ENCODE data around the gene SECISBP2. TPM values are rescaled to one million over a fixed set of nuclear protein-coding genes. Genes with fewer than 3 reads are reported as not detected.
"Not testable (repeated sequence)": the region's sequence is repeated elsewhere in the genome, so short reads cannot be mapped to it uniquely, and the experiment has no call there.

SECISBP2 gene
- total RNA-seq, 1 experiment from 2014 or later, result 23.6 TPM

- no peak for DNase-seq (ENCODE audit: low read depth)
Observed at GRCh38 chr9:89309608-89310474, 8.5 kb upstream of the SECISBP2 start.

DNA sequence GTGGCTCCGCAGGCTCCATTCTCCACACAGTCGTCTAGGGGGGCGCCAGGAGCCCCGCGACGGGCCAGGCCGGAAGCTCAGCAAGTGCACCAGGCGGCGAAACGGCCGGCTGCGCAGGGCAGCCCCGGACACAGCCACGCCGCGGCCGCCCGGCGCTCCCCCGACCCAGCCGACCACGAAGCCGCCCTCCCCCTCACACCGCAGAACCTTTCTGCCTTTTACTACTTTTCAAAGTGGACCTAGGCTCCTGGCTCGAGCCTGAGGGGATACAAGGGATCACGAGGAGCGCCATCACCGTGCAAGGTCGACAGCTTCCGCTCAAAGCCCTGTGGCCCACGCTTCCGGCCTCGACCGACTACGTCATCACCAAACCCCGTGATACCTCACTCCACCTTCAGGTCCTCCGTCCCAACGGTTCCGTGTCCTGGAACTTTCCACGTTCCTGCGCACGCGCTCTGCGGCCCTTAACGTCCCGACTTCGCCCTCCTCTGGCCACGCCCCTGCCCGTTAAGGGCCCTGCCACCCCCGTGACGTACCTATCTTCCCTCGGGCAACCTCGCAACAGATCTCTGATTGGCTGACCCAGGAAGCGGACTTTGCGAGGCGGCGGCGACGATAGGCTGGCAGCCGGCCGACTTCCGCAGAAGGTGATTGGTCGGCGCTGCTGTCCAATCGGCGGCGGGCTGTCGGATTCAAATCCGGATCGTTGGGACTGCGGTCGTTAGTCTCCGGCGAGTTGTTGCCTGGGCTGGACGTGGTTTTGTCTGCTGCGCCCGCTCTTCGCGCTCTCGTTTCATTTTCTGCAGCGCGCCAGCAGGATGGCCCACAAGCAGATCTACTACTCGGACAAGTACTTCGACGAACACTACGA, 7.6 kb upstream of the SECISBP2 start, which contains the start of gene CKS2:
Gene CKS2, plus strand, starts transcription at position 721 of the 871 bp plus-strand sequence. Its CDS starts 98 bp downstream, at position 819.
- DNase-seq (ENCODE audit: low read depth), result peak; percentile 100

DNA sequence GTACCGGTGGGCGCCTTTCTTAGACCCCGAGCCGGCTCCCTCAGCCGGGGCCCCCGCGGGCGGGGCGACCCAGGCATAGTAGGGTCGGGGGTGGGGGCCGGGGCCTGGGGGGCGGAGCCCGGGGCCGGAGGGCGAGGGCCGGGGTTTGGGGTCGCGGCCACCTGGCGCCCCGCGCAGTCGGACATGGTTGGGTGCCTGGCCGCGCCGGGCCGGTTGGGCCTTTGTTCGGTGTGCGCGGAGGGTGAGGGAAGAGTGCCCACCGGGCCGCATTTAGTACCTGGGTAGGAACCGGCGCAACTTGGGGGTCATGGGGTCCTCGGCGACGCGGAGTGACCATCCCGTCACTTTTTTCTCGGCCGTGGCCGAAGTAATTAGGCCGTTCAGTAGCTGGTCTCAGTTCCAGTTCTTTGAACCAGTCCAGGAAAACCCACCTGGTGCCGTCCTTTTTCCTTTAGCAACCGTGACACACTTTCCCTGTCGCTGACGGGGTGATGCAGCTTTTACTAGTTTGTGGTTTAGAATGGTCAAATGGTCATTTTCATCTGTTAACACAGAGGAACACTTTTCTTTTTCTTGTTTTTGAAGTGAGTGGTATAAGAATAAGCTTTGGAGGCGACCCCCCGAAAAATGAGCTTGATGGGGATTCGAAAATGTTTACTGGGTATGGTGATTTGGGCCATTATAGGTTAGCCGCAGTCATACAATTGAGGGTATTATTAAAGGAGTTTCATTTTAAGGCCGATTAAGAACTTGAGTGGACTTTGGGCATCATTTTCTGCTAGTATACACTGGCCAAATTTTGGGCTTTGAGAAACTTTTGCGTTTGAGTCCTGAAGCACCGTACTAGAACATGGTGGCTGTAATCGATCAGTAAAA, 6.7 kb upstream of the SECISBP2 start:
- DNase-seq (ENCODE audit: low read depth), result peak; percentile 25

GRCh38 chr9:89312222-89312571, 6.1 kb upstream of the SECISBP2 start:
- DNase-seq (ENCODE audit: low read depth), result peak; percentile 32

GRCh38 chr9:89313842-89314241, 4.5 kb upstream of the SECISBP2 start:
- DNase-seq (ENCODE audit: low read depth), result peak; percentile 51

DNA sequence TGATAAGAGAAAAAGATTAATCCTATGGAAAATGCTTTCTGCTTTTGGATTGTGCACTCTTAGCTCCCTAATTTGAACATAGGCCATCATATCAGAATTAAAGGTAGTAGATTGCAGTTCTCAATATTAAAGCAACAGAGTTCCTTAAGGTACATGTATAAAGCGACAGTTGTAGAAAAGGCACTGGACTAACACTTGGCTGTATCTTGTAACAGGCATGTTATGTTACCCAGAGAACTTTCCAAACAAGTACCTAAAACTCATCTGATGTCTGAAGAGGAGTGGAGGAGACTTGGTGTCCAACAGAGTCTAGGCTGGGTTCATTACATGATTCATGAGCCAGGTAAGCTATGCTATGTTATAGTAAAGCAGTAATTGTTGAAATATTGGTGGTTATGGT, 3.3 kb upstream of the SECISBP2 start:
- DNase-seq (ENCODE audit: low read depth), result no peak

- no peak for DNase-seq (ENCODE audit: low read depth)
Observed at GRCh38 chr9:89315482-89315881, 2.8 kb upstream of the SECISBP2 start.

- DNase-seq (ENCODE audit: low read depth), result no peak
Observed at GRCh38 chr9:89317282-89317681, 1.0 kb upstream of the SECISBP2 start.

DNA sequence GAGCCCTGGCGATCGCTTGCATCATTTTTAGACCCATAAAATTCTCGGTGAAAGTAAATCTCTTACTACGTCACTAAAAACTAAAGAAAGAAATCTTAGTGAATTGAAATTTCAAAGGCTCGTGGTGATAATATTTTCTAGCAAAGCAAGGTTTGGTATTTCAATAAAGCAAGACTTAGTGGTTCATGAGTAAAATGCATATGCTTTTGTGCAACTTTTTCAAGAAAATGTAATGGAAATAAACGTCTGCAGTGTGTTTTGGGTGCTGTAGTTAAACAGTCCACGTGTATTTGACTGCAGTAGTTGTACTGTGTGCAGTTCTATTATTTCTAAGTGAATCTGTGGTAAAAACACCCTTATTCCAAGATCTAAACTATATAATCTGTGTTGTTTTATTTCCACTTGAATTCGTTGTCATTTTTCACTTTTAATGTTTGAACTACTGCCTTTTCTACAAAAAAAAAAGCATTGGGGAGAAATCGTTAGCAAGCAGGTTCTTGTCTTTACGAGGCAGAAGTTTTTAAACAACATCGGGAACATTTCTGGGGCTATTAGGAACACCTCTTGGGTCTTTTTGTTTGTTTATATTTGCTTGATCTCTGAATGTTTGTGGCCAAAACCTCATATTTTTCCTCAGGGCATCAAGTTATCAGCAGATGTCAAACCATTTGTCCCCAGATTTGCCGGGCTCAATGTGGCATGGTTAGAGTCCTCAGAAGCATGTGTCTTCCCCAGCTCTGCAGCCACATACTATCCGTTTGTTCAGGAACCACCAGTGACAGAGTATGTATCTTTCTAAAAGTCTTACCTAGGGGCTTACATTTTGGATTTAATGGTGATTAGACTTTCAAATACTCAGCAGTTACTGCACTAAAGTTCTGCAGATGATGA, 960 bp downstream of the SECISBP2 start:
- DNase-seq (ENCODE audit: low read depth), result no peak

- DNase-seq (ENCODE audit: low read depth), result peak; percentile 10
Observed at GRCh38 chr9:89323390-89323789, 5.1 kb downstream of the SECISBP2 start.

DNA sequence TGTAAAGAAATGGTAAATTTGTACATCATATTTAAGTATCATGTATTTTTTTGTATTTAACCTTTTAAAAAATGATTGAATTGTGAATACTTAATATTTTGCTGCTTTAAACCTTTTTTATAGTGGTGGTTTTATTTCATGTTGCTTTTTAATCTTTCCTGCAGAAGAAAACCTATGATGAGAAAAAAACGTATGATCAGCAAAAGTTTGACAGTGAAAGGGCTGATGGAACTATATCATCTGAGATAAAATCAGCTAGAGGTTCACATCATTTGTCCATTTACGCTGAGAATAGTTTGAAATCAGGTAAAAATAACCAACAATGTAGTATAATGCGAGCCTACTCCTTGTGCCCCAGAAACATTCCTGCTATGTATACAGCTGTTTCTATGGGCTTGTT, 7.4 kb downstream of the SECISBP2 start:
- DNase-seq (ENCODE audit: low read depth), result no peak

DNA sequence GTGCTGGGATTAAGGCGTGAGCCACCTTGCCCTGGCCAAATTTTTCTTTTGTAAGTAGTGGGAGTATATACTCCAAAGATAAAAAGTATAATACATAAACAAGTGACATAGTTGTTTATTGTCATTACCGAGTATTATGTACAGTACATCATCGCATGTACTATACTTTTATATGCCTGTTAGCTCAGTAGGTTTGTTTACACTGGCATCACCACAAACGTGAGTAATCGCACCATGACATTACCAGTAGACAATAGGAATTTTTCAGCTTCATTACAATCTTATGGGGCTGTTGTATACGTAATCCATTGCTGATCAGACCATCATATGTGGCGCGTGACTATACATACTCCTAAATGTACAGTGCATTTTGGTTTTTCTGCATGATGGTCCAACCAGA, 9.8 kb downstream of the SECISBP2 start:
- peak; percentile 10 for DNase-seq (ENCODE audit: low read depth)

DNA sequence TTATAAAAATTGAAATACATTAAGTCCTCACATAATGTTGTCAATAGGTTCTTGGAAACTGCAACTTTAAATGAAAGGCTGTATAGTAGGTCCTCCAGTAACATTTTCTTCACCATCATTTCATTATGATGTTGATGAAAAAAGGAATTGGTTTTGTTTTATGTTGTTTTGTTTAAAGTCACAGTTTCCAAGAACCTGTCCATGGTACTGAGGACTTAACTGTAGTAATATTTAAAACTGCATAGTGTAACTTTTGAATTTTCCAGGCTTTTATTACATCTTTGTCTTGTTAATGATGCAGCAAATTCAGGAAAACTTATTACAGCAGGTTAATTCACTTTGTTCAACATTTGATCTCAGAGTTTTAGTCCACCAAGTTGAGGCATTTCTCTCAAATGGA, 11.6 kb downstream of the SECISBP2 start:
- no peak for DNase-seq (ENCODE audit: low read depth)

GRCh38 chr9:89330513-89330912, 12.2 kb downstream of the SECISBP2 start:
- DNase-seq (ENCODE audit: low read depth), result no peak

GRCh38 chr9:89339807-89340206, 21.5 kb downstream of the SECISBP2 start:
- DNase-seq (ENCODE audit: low read depth), result no peak

DNA sequence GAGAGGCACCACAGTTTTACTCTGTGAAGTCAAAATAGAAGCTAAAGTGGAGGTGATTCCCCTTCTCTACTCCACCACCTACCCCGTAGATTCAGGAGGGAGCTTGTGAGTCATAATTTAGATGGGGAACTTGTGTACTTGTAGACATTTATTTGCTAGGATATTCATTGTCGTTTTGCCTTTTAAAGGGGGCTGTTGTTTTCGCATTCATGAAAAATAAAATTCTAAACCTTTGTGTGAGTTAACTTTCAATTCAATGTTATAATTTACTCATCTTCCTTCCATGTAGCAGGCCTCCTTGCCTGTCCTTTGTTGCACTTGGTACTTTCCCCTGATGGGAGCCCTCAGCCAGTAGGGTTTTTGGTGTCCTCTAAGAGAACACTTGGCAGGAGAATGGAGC, 22.0 kb downstream of the SECISBP2 start:
- no peak for DNase-seq (ENCODE audit: low read depth)

- no peak for DNase-seq (ENCODE audit: low read depth)
Observed at GRCh38 chr9:89342213-89342612, 23.9 kb downstream of the SECISBP2 start.

GRCh38 chr9:89342948-89343347, 24.6 kb downstream of the SECISBP2 start:
- DNase-seq (ENCODE audit: low read depth), result no peak

DNA sequence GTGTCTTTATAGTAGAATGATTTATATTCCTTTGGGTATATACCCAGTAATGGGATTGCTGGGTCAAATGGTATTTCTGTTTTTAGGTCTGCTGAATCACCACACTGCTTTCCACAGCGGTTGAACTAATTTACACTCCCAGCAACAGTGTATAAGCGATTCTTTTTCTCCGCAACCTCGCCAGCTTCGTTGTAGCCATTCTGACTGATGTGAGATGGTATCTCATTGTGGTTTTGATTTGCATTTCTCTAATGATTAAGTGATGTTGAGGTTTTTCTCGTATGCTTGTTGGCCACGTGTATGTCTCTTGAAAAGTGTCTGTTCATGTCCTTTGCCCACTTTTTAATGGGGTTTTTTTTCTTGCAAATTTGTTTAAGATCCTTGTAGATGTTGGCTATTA, 25.5 kb downstream of the SECISBP2 start:
- not testable (repeated sequence) for DNase-seq (ENCODE audit: low read depth)

DNA sequence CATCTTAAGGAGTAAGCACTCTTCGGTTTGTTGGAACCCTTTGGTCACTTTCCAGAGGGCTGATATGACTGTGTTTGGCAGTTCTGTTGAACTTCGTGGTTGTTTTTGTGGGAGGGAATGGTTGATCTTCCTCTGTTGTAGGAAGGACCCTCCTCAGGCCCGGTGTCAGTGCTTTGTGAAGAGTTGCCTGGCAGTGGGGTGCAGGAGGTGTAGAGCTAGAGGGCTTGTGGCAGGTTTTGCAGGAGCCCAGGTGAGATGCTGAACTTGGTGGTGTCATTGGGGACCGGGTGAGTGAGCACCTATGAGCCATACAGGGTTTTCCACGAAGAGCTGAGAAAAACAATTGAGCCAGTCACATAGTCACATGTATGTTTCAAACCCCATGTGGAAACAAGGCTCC, 27.2 kb downstream of the SECISBP2 start:
- DNase-seq (ENCODE audit: low read depth), result no peak

DNA sequence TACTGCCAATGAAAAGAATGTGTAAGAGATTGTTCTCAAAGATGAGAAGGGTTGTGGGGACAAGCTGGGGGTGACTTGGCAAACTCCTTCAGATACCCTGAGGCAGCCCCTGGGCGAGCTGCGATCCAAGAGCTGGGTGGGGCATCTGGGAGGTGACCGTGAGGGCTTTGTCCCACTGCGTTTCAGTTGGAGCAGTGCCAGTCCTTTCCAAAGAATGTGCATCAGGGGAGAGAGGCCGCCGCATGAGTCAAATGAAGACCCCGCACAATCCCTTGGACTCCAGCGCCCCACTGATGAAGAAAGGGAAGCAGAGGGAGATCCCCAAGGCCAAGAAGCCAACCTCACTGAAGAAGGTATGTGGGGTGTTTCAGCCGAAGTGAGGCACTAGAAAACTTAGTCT, 28.4 kb downstream of the SECISBP2 start:
- no peak for DNase-seq (ENCODE audit: low read depth)
